Lung (tissue), 12 donors: Measurements from ENCODE around the gene FGF12. TPM values are rescaled to one million over a fixed set of nuclear protein-coding genes. Genes with fewer than 3 reads are reported as not detected.

Experiments
- ATAC-seq: fragments of 200-7000 bp; cut with Tn5 transposase; one replicate; pipeline ENCODE4 v1.9.1; 2020; ENCODE audit warnings: moderate number of reproducible peaks; ENCODE audit not compliant: insufficient read depth, low FRiP score
- DNase-seq, 3 donors: peaks; one replicate each; pipeline ENCODE4 v3.0.0-alpha.2; 2013 to 2017
- H3K27ac ChIP-seq, 2 donors: one replicate each; pipeline ENCODE4 v1.5.1; 2013; ENCODE audit warnings: mild to moderate bottlenecking in 2 of 2, moderate library complexity in 2 of 2, control low read depth in 1 of 2, inconsistent platforms in 1 of 2, low read depth in 1 of 2, low read length in 1 of 2
- H3K27me3 ChIP-seq, 3 donors: one replicate each; pipeline ENCODE4 v1.5.1; 2013; ENCODE audit warnings: low read length in 2 of 3; ENCODE audit not compliant: control insufficient read depth in 3 of 3, insufficient read depth in 3 of 3
- H3K36me3 ChIP-seq, 4 donors: one replicate each; pipeline ENCODE4 v1.5.1; 2013; ENCODE audit warnings: low read length in 4 of 4, mild to moderate bottlenecking in 1 of 4, moderate library complexity in 1 of 4; ENCODE audit not compliant: control insufficient read depth in 4 of 4, insufficient read depth in 4 of 4
- H3K4me1 ChIP-seq, 5 donors: one replicate each; pipeline ENCODE4 v1.5.1; 2013; ENCODE audit warnings: low read length in 5 of 5, mild to moderate bottlenecking in 2 of 5, moderate library complexity in 1 of 5; ENCODE audit not compliant: control insufficient read depth in 5 of 5, insufficient read depth in 5 of 5
- H3K4me3 ChIP-seq: one replicate; pipeline ENCODE4 v1.5.1; 2013; ENCODE audit warnings: mild to moderate bottlenecking, control low read depth, moderate library complexity
- H3K9ac ChIP-seq, 2 donors: one replicate each; pipeline ENCODE4 v1.5.1; 2013; ENCODE audit warnings: low read length in 2 of 2, control low read depth in 1 of 2; ENCODE audit not compliant: insufficient read depth in 1 of 2
- H3K9me3 ChIP-seq, 4 donors: one replicate each; pipeline ENCODE4 v1.5.1; 2013; ENCODE audit warnings: low read length in 3 of 4, mild to moderate bottlenecking in 1 of 4, moderate library complexity in 1 of 4; ENCODE audit not compliant: control insufficient read depth in 4 of 4, insufficient read depth in 3 of 4
- WGBS, 2 donors: extraction: QIAGEN DNeasy Blood & Tissue Kit; methylation state at CpG; one replicate each; pipeline ENCODE4 v1.1.7; 2013; 5-methylcytosine and 5-hydroxymethylcytosine counted together
- polyA plus RNA-seq, 2 donors: library from polyadenylated mRNA; stranded (reverse); fragments of 200-250 nt; gene quantifications; one replicate each; pipeline ENCODE4 v1.2.1, GENCODE V29; 2013
- total RNA-seq, 2 donors: library from RNA; depleted of rRNA in 1 of 2; stranded (reverse); fragments of >200 nt in 1 of 2; gene quantifications; one replicate each; pipeline ENCODE4 v1.2.1, GENCODE V29; 2014 to 2021
- TF ChIP-seq, protein P1 (sequence below): IDR thresholded peaks from 2 replicates; pipeline ENCODE4 v1.5.1; 2012; ENCODE audit warnings: mild to moderate bottlenecking; ENCODE audit errors: control extremely low read depth, extremely low read depth
- donor health status: control.
- donor health status: control.
- donor health status: Bipolar disorder and iron deficiency.
- donor health status: healthy.
- donor health status: DM: yes; HTN: yes; CAD: no.

FGF12 gene
- total and polyA plus RNA-seq, 4 donors = 0.23 to 6.0 (median 1.7) TPM

DNA sequence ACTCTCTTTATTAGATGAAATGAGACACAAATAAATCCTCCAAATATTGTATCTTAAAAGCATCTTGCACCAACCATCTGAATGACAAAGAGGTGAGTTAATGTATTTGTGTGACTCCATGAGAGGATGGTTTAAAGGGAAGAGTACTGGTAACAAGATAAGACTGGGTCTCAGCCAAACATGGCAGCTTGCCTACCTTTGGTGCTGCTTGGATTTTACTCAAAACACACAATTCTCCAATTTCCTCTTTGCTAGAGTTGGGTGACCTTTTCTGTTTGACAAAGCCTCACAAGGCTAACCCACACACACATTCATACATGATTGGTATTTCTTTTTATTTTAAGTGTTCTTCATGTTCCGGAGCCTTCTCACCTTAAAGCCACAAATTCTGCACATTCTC is 506.4 kb downstream of the FGF12 start:
- TF ChIP-seq, protein P1, sequence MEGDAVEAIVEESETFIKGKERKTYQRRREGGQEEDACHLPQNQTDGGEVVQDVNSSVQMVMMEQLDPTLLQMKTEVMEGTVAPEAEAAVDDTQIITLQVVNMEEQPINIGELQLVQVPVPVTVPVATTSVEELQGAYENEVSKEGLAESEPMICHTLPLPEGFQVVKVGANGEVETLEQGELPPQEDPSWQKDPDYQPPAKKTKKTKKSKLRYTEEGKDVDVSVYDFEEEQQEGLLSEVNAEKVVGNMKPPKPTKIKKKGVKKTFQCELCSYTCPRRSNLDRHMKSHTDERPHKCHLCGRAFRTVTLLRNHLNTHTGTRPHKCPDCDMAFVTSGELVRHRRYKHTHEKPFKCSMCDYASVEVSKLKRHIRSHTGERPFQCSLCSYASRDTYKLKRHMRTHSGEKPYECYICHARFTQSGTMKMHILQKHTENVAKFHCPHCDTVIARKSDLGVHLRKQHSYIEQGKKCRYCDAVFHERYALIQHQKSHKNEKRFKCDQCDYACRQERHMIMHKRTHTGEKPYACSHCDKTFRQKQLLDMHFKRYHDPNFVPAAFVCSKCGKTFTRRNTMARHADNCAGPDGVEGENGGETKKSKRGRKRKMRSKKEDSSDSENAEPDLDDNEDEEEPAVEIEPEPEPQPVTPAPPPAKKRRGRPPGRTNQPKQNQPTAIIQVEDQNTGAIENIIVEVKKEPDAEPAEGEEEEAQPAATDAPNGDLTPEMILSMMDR = no peak
- Histone ChIP-seq H3K4me1 (peaks cover 0 to 6% (median 0%) of the 10 kb centered on the region in 5 donors), H3K4me3 (no peak overlapping the region), H3K36me3 (no peaks in the 10 kb centered on the region), H3K27ac (no peak overlapping the region), H3K9me3 (no peaks in the 10 kb centered on the region), H3K9ac (no peak overlapping the region), H3K27me3 (no peaks in the 10 kb centered on the region)
- ATAC-seq (no peak), DNase-seq (no peak)
- WGBS, 2 donors = 66 to 90% methylated on average over 1 of the region's 1 CpG

DNA sequence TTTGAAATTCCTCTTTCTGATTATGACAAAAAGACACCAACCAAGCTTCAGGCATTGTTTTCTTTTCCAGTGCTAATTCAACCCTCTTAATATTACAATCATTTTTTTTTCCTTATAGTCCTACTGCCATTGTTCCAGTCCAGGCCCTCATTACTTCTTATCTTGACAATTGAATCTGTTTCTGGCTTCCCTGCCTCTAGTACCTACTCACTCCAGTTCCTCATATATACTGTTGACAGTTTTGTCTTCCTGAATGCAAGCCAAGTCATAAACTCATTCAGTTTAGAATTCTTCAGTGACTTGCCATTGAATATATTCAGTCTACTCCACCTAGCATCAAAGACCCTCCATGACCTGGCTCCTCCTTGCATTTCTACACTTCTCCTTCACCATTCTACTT is 507.4 kb downstream of the FGF12 start:
- TF ChIP-seq, protein P1 = no peak
- ATAC-seq (no peak), DNase-seq (no peak)

DNA sequence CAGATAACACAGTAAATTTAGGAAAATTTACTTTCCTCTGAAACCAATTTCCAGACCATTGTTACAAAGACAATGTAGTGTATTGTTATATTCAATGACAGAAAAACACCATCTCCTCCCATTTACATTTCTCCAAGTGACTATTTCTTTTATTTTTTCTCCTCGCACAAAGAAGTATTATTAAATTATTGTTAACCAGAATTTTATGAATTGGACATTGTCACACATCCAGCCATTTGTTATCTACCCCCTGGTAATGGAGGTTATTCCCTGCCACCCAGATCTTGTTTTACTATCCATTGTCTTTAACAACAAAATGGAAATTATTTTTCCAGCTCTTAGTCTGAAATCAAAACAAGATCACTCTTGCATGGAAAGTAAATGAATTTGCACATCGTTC is 511.3 kb downstream of the FGF12 start:
- Histone ChIP-seq H3K9me3 (no peaks in the 10 kb centered on the region), H3K9ac (no peak overlapping the region), H3K36me3 (no peaks in the 10 kb centered on the region), H3K27ac (no peak overlapping the region), H3K27me3 (no peaks in the 10 kb centered on the region), H3K4me3 (no peak overlapping the region), H3K4me1 (peaks cover 0 to 4% (median 0%) of the 10 kb centered on the region in 5 donors)
- TF ChIP-seq, protein P1 = no peak
- ATAC-seq (no peak), DNase-seq (no peak)
- WGBS, 2 donors = 95% methylated on average over 2 of the region's 2 CpGs

More for the DNA sequence above, 507.4 kb downstream of the FGF12 start:
- Histone ChIP-seq H3K27me3 (no peaks in the 10 kb centered on the region), H3K4me3 (no peak overlapping the region), H3K27ac (no peak overlapping the region), H3K9ac (no peak overlapping the region), H3K4me1 (peaks cover 0 to 6% (median 0%) of the 10 kb centered on the region in 5 donors), H3K9me3 (no peaks in the 10 kb centered on the region), H3K36me3 (no peaks in the 10 kb centered on the region)

DNA sequence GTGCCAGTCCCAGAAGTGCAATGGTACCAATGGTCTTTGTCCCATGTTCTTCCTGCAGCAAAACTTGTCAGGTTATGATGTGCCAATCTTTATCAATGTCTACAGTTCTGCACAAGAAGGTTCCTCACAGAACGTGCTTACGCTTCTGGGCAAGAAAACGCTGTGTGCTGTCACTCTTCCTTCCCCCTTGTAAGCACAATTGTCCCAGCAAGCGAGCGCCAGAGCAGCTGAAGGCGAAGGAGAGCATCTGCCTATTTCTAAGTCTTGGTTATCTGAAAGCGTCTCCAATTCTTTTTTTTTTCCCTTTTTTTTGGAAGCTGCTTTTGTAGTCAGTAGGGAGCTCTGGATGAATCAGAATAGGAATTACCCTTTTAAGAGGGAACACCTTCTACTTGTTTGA is 514.4 kb downstream of the FGF12 start:
- H3K9ac ChIP-seq = no peak overlapping the region
- H3K27me3 ChIP-seq = no peaks in the 10 kb centered on the region
- H3K4me1 ChIP-seq = peaks cover 0 to 2% (median 0%) of the 10 kb centered on the region in 5 donors
- DNase-seq (no peak), ATAC-seq (no peak)
- H3K4me3 ChIP-seq = no peak overlapping the region
- H3K27ac ChIP-seq = no peak overlapping the region
- no peaks in the 10 kb centered on the region for H3K9me3 ChIP-seq
- TF ChIP-seq, protein P1 = no peak
- WGBS, 2 donors = 67 to 74% methylated on average over 7 of the region's 7 CpGs
- no peaks in the 10 kb centered on the region for H3K36me3 ChIP-seq
